Measurements from ENCODE around the gene GDF10. TPM values are rescaled to one million over a fixed set of nuclear protein-coding genes. Genes with fewer than 3 reads are reported as not detected.

The GDF10 gene
- total RNA-seq, 1 donor from 2014 or later, result 0.67 TPM

DNA sequence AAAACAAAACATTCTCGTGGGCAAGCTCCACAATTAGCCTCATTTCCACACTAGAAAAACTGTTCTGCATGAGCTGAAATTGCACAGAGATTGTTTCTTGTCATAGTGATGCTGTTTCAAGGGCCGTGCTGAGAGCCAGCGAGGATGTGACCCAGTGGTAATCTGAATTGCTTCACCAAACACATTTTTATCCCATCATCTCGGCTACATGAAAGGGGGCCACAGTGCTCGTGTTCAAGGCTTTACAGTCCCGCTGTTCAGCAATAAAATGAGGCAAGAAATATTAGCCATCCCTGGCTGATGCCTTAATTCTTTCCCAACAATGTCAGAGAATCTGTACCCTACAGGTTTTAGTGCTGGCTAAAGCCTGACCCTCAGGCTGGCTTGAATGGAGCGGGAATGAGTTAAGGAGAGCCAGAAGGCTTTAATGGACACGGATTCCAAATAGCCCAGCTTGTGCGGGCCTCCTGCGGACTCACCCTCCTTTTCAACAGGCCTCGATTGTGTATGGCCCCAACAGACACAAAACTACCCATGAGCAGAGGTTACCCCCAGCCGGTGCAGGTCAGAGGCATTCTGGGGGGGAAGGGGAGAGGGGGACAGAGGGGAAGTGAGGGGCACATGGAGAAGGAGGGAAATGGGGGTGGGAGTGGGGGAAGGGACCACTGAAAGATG lies 2.0 kb upstream of the GDF10 start:
- Mint-ChIP-seq H3K27me3 (ENCODE audit: low read depth) (peaks cover 42% of the 10 kb centered on the region), H3K36me3 (ENCODE audit: low read depth) (peaks cover 2% of the 10 kb centered on the region), H3K4me1 (ENCODE audit: low read depth) (peaks cover 19% of the 10 kb centered on the region), H3K27ac (ENCODE audit: unreplicated experiment) (no peak overlapping the region), H3K4me3 (ENCODE audit: unreplicated experiment) (no peak overlapping the region), H3K9me3 (ENCODE audit: low read depth) (no peaks in the 10 kb centered on the region)
- TF ChIP-seq, protein P1, sequence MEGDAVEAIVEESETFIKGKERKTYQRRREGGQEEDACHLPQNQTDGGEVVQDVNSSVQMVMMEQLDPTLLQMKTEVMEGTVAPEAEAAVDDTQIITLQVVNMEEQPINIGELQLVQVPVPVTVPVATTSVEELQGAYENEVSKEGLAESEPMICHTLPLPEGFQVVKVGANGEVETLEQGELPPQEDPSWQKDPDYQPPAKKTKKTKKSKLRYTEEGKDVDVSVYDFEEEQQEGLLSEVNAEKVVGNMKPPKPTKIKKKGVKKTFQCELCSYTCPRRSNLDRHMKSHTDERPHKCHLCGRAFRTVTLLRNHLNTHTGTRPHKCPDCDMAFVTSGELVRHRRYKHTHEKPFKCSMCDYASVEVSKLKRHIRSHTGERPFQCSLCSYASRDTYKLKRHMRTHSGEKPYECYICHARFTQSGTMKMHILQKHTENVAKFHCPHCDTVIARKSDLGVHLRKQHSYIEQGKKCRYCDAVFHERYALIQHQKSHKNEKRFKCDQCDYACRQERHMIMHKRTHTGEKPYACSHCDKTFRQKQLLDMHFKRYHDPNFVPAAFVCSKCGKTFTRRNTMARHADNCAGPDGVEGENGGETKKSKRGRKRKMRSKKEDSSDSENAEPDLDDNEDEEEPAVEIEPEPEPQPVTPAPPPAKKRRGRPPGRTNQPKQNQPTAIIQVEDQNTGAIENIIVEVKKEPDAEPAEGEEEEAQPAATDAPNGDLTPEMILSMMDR (IDR thresholded peaks at IDR 0.05), result no peak
- DNase-seq (ENCODE audit: low spot score), result peak; percentile 21

DNA sequence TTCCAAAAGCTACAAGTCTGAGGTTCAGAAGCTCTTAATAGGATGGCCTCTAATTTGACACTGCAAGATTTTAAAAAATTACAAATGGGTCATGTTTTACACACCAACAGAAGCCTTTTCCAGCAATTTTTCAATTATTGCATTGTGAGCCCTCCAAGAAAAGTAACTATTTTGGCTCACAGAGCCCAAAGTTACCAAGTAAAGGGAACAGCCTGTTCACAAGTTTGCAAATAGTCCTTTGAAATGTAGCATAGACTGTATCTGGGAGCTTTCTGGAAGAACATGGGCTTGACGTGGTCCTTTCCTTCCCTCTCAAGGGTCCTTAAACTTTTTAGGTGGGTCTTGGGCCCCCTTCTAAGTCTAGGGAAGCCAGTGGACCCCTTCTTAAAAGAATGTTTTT lies 1.3 kb upstream of the GDF10 start:
- Mint-ChIP-seq H3K4me3 (ENCODE audit: unreplicated experiment) (no peak overlapping the region), H3K36me3 (ENCODE audit: low read depth) (peaks cover 2% of the 10 kb centered on the region), H3K27ac (ENCODE audit: unreplicated experiment) (no peak overlapping the region), H3K9me3 (ENCODE audit: low read depth) (no peaks in the 10 kb centered on the region), H3K4me1 (ENCODE audit: low read depth) (peaks cover 19% of the 10 kb centered on the region), H3K27me3 (ENCODE audit: low read depth) (peaks cover 48% of the 10 kb centered on the region)
- TF ChIP-seq, protein P1 (IDR thresholded peaks at IDR 0.05), result no peak
- no peak for DNase-seq (ENCODE audit: low spot score)

DNA sequence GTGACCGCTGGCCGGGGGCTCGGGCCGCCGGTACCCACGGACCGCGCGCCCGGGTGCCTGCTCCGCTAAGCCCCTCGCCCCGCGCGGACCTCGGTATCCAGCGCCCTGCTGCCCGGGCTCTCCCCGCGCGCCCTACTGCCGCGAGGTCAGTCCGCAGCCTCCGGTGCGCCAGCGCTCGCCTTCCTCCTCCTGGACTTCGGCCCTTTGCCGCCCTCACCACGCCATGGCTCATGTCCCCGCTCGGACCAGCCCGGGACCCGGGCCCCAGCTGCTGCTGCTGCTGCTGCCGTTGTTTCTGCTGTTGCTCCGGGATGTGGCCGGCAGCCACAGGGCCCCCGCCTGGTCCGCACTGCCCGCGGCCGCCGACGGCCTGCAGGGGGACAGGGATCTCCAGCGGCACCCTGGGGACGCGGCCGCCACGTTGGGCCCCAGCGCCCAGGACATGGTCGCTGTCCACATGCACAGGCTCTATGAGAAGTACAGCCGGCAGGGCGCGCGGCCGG lies 483 bp downstream of the GDF10 start:
- H3K9me3 Mint-ChIP-seq (ENCODE audit: low read depth), result no peaks in the 10 kb centered on the region
- H3K4me1 Mint-ChIP-seq (ENCODE audit: low read depth), result peaks cover 19% of the 10 kb centered on the region
- TF ChIP-seq, protein P1 (IDR thresholded peaks at IDR 0.05), result peak; percentile 56
- peak; percentile 88 for DNase-seq (ENCODE audit: low spot score)
- no peak overlapping the region for H3K27ac Mint-ChIP-seq (ENCODE audit: unreplicated experiment)
- peaks cover 2% of the 10 kb centered on the region for H3K36me3 Mint-ChIP-seq (ENCODE audit: low read depth)
- H3K4me3 Mint-ChIP-seq (ENCODE audit: unreplicated experiment), result peak overlapping the region; percentile 60
- H3K27me3 Mint-ChIP-seq (ENCODE audit: low read depth), result peaks cover 44% of the 10 kb centered on the region

DNA sequence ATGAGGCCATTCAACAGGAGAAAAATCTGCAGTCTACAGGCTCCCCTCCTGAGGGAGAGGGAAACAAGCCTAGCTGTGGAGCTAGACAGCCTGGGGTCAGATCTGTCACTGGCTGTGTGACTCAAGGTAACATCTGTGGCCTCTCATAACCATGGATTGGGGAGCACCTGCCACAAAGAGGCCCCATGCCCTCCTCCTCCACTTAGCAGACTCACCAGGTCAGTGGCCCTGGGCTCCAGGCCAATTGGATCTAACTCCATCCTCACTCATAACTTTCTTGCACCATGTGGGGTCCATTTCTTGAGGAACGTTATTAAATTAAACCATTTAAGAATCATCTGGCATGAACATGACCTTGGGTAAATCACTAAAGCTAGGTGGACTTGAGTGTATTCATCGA lies 1.8 kb downstream of the GDF10 start:
- H3K4me3 Mint-ChIP-seq (ENCODE audit: unreplicated experiment), result no peak overlapping the region

DNA sequence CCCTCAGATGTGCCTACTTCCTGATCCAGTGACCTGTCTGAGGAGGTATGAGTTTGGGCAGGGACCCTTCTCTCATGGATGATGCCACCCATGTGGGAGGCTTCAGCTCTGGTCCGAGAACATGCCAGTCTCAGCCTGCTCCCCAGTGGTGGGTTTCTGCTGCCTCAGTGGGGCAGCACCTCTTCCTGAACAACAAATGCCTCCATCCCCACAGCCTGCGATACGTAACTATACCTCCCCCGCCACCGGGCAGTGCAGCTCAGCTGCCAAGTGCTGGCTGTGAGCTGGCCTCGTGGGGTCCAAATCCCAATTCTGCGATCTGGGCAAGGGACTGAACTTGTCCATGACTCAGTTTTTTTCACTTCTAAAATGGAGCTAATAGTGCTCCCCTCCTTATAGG lies 3.1 kb downstream of the GDF10 start:
- TF ChIP-seq, protein P1 (IDR thresholded peaks at IDR 0.05), result no peak
- no peaks in the 10 kb centered on the region for H3K9me3 Mint-ChIP-seq (ENCODE audit: low read depth)
- H3K27me3 Mint-ChIP-seq (ENCODE audit: low read depth), result peaks cover 45% of the 10 kb centered on the region
- peak; percentile 62 for DNase-seq (ENCODE audit: low spot score)
- peaks cover 12% of the 10 kb centered on the region for H3K4me1 Mint-ChIP-seq (ENCODE audit: low read depth)
- no peak overlapping the region for H3K4me3 Mint-ChIP-seq (ENCODE audit: unreplicated experiment)
- peaks cover 2% of the 10 kb centered on the region for H3K36me3 Mint-ChIP-seq (ENCODE audit: low read depth)
- no peak overlapping the region for H3K27ac Mint-ChIP-seq (ENCODE audit: unreplicated experiment)

More for the DNA sequence above, 1.8 kb downstream of the GDF10 start:
- Mint-ChIP-seq H3K36me3 (ENCODE audit: low read depth) (peaks cover 2% of the 10 kb centered on the region), H3K9me3 (ENCODE audit: low read depth) (no peaks in the 10 kb centered on the region), H3K27me3 (ENCODE audit: low read depth) (peaks cover 44% of the 10 kb centered on the region), H3K4me1 (ENCODE audit: low read depth) (peaks cover 12% of the 10 kb centered on the region), H3K27ac (ENCODE audit: unreplicated experiment) (no peak overlapping the region)
- TF ChIP-seq, protein P1 (IDR thresholded peaks at IDR 0.05), result no peak
- peak; percentile 25 for DNase-seq (ENCODE audit: low spot score)

Measured in chondrocyte (in vitro differentiated cells).